DOHH2 (cell line): Measurements from ENCODE around the gene PDK4.

Experiments used
- H3F3A ChIP-seq: fragments of 200-600 bp; sonication (generic), shearing (Covaris generic); 2 replicates; pipeline ENCODE4 v1.6.0; 2016; ENCODE audit warnings: antibody characterized with exemption, mild to moderate bottlenecking; ENCODE audit not compliant: control insufficient read depth, insufficient read depth
- H3K27ac ChIP-seq: fragments of 200-600 bp; sonication (generic); 2 replicates; pipeline ENCODE4 v1.5.1; 2014; ENCODE audit warnings: low read depth, mild to moderate bottlenecking, low read length, moderate library complexity
- H3K27me3 ChIP-seq: fragments of 200-600 bp; sonication (generic); 2 replicates; pipeline ENCODE4 v1.6.1; 2014; ENCODE audit warnings: mild to moderate bottlenecking, low read length, mixed read lengths; ENCODE audit not compliant: control insufficient read depth
- H3K36me3 ChIP-seq: fragments of 200-600 bp; sonication (generic); 2 replicates; pipeline ENCODE4 v1.6.1; 2014; ENCODE audit warnings: mild to moderate bottlenecking, low read length, moderate library complexity, mixed read lengths; ENCODE audit not compliant: control insufficient read depth
- H3K4me1 ChIP-seq: fragments of 200-600 bp; sonication (generic); 2 replicates; pipeline ENCODE4 v1.6.1; 2014; ENCODE audit warnings: mild to moderate bottlenecking, low read length, mixed read lengths; ENCODE audit not compliant: control insufficient read depth
- H3K4me2 ChIP-seq: fragments of 200-600 bp; sonication (generic); 2 replicates; pipeline ENCODE4 v1.6.0; 2014; ENCODE audit warnings: mild to moderate bottlenecking, low read length, moderate library complexity
- H3K4me3 ChIP-seq: fragments of 200-600 bp; sonication (generic); 2 replicates; pipeline ENCODE4 v1.5.1; 2014; ENCODE audit warnings: mild to moderate bottlenecking, low read length, mixed read lengths
- H3K79me2 ChIP-seq: fragments of 200-600 bp; sonication (generic); 2 replicates; pipeline ENCODE4 v1.6.1; 2014; ENCODE audit warnings: mild to moderate bottlenecking, low read length, mixed read lengths; ENCODE audit not compliant: control insufficient read depth
- H3K9me2 ChIP-seq: fragments of 200-600 bp; sonication (generic); replicated peaks from 2 replicates; pipeline ENCODE4 v1.6.1; 2014; ENCODE audit warnings: mild to moderate bottlenecking, low read length, mixed read lengths; ENCODE audit not compliant: control insufficient read depth
- H3K9me3 ChIP-seq: fragments of 200-600 bp; sonication (generic); 2 replicates; pipeline ENCODE4 v1.6.1; 2014; ENCODE audit warnings: antibody characterized with exemption, low read length, mixed read lengths; ENCODE audit not compliant: control insufficient read depth, insufficient read depth
- H4K20me1 ChIP-seq: fragments of 200-600 bp; sonication (generic); 2 replicates; pipeline ENCODE4 v1.6.0; 2014; ENCODE audit warnings: low read depth, mild to moderate bottlenecking, antibody characterized with exemption, low read length, moderate library complexity; ENCODE audit not compliant: control insufficient read depth, insufficient read depth
- EZH2phosphoT487 ChIP-seq: fragments of 200-600 bp; sonication (generic); IDR thresholded peaks from 2 replicates; pipeline ENCODE4 v1.6.1; 2017; ENCODE audit warnings: borderline replicate concordance, mild to moderate bottlenecking, antibody characterized with exemption, low read length, moderate library complexity, mixed read lengths
- TF ChIP-seq, protein P1 (sequence below): fragments of 200-600 bp; sonication (generic); IDR thresholded peaks from one replicate; pipeline ENCODE4 v1.5.1; 2014; ENCODE audit warnings: antibody characterized with exemption, mild to moderate bottlenecking, low read depth, low read length; ENCODE audit not compliant: poor library complexity, severe bottlenecking

Gene PDK4

DNA sequence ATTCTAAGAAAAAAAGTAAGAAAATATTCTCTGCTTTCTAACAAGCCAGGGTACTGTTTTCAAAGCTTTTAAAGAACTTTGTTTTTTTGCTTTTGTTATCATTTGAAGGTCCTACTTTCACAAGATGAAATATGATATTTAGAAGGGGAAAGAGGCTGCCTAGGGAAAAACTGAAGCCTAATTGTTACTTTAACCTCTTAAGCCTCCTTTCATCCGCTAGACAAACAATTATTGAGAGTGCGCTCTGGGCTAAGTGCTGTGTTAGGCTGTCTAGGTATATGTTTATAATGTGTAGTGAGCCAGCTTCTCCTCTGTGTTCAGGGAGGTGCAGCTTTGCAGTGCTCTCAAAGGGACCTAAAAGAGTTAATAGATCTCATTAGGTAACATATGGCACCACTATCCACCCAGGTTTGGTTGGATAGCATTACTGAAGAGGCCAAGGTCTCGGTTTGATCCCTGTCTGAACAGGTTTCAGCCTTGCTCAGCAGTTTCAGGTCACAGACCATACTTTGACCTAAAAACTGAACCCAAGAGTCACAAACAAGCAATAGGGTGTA lies 17.9 kb downstream of the PDK4 start:
- Histone ChIP-seq H3K27ac (no peak overlapping the region), H4K20me1 (no peaks in the 10 kb centered on the region), H3K4me1 (no peaks in the 10 kb centered on the region), H3K27me3 (no peaks in the 10 kb centered on the region), H3K36me3 (no peaks in the 10 kb centered on the region), H3K4me2 (no peak overlapping the region), H3K9me2 (no peaks in the 10 kb centered on the region), H3K79me2 (no peaks in the 10 kb centered on the region), H3F3A (no peaks in the 10 kb centered on the region), H3K4me3 (no peak overlapping the region), H3K9me3 (no peaks in the 10 kb centered on the region)
- TF ChIP-seq EZH2phosphoT487: no peak
- TF ChIP-seq, protein P1, sequence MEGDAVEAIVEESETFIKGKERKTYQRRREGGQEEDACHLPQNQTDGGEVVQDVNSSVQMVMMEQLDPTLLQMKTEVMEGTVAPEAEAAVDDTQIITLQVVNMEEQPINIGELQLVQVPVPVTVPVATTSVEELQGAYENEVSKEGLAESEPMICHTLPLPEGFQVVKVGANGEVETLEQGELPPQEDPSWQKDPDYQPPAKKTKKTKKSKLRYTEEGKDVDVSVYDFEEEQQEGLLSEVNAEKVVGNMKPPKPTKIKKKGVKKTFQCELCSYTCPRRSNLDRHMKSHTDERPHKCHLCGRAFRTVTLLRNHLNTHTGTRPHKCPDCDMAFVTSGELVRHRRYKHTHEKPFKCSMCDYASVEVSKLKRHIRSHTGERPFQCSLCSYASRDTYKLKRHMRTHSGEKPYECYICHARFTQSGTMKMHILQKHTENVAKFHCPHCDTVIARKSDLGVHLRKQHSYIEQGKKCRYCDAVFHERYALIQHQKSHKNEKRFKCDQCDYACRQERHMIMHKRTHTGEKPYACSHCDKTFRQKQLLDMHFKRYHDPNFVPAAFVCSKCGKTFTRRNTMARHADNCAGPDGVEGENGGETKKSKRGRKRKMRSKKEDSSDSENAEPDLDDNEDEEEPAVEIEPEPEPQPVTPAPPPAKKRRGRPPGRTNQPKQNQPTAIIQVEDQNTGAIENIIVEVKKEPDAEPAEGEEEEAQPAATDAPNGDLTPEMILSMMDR: no peak

DNA sequence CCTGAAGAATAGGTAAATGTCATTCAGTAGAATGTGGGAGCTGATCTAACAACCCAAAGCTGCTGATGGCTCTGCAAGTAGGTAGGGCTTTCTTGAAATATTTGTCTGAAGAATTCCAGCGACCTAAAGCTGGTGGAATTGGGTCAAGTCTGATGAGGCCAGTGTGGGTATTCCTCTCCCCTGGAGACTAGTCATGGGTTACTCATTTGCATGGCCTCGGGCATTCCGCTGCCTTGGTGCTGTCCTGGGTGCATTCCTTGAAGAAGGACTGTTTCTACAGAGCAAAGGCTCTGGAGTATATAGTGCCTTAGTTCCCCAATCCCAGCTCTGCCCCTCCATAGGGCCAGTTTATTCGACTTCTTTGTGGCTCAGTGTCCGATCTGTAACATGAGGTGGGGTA lies 19.2 kb downstream of the PDK4 start:
- no peaks in the 10 kb centered on the region for H3K4me1 ChIP-seq
- no peaks in the 10 kb centered on the region for H3K27me3 ChIP-seq
- no peak for TF ChIP-seq EZH2phosphoT487
- TF ChIP-seq, protein P1: no peak
- H3K27ac ChIP-seq: no peak overlapping the region
- no peaks in the 10 kb centered on the region for H4K20me1 ChIP-seq
- H3K4me3 ChIP-seq: no peak overlapping the region
- no peaks in the 10 kb centered on the region for H3K36me3 ChIP-seq
- H3K9me3 ChIP-seq: no peaks in the 10 kb centered on the region
- H3K79me2 ChIP-seq: no peaks in the 10 kb centered on the region
- H3F3A ChIP-seq: no peaks in the 10 kb centered on the region
- H3K4me2 ChIP-seq: no peak overlapping the region
- no peaks in the 10 kb centered on the region for H3K9me2 ChIP-seq

DNA sequence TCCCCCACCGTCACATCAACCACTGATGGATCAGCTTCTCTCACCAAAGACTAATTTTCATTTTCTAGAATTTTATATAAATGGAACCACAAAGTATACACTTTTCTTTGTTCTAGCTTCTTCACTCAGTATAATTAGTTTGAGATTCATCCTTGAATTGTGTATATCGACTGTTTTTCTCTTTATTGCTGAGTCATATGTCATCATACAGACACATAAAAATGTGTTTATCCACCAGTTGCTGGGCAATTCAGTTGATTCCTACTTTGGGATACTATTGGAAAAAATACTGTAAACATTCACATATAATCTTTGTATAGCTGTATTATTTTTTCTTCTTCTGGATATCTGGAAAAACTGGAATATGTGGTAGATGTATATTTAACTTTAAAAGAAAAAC lies 26.6 kb downstream of the PDK4 start:
- Histone ChIP-seq H3K9me2 (no peaks in the 10 kb centered on the region), H3K36me3 (no peaks in the 10 kb centered on the region), H3K4me3 (no peak overlapping the region), H3K27me3 (no peaks in the 10 kb centered on the region), H3K9me3 (no peaks in the 10 kb centered on the region), H3K4me1 (no peaks in the 10 kb centered on the region), H4K20me1 (no peaks in the 10 kb centered on the region), H3K4me2 (no peak overlapping the region), H3F3A (no peaks in the 10 kb centered on the region), H3K79me2 (no peaks in the 10 kb centered on the region), H3K27ac (no peak overlapping the region)
- TF ChIP-seq, protein P1: no peak
- no peak for TF ChIP-seq EZH2phosphoT487
